Measurements from ENCODE around the gene ACACA.

Gene ACACA

DNA sequence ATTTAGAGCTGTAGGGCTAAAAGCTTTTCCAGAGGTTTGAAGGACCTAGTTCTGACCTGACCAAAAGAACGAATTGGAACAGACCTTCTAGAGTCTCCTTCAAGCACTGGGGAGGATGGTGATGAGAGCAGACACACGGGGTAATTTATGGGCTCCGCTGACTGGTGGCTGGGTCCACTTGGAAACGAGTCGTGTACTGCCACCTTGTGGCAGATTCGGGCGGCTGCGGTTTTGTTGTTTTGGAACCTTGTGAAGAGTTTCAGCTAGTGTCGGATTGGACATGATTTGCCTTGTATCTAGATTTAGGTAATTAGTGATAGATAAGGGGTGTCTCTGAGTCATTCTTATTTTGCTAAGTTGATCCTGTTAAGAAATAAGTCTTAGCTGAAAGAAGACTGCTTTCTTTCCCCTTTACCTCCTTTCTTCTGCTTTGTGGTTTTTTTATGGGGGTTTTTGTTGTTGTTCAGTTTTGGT, 359.0 kb downstream of the ACACA start:
- Histone ChIP-seq H3K4me3 (ENCODE audit: low read depth, low read length) (no peak overlapping the region), H3K27ac (ENCODE audit: extremely low read depth, low read depth, low read length) (no peak overlapping the region), H3K9me3 (ENCODE audit: control insufficient read depth, insufficient read depth, low read depth, low read length) (no peaks in the 10 kb centered on the region), H3K4me1 (ENCODE audit: control insufficient read depth, insufficient read depth, low read length) (peaks cover 20% of the 10 kb centered on the region; the same call in 1 of the 2 replicates), H3K36me3 (ENCODE audit: control insufficient read depth in 2 of 2, insufficient read depth in 1 of 2, low read length in 2 of 2) (peaks cover 0 to 34% of the 10 kb centered on the region in 2 experiments; a peak in 2 of 3 replicates)
- ChIA-PET CTCF (interaction anchor here (0.6 to 5.2 kb wide), 86 partner anchors 9 to 552 kb away, joined by 3 to 84 read pairs (median 4); partner anchors contain the start of genes AATF, LHX1 and MRM1), POLR2A (interaction anchor here (0.5 to 2.7 kb wide), 3 partner anchors 13 to 558 kb away, joined by 3 to 16 read pairs (median 9); partner anchors contain the start of gene LHX1)
- TF ChIP-seq ZNF394 (tag by site-specific recombination; IDR thresholded peaks at IDR 0.05; ENCODE audit: borderline replicate concordance) (0 out of 2 replicates have a peak, but pooled peaks have one; percentile 26), ZNF558 (tag by site-specific recombination; IDR thresholded peaks at IDR 0.05) (no peak), KLF17 (tag by site-specific recombination; IDR thresholded peaks at IDR 0.05) (peak; percentile 46; the same call in 1 of the 2 replicates), ZNF37A (tag by site-specific recombination; IDR thresholded peaks at IDR 0.05) (no peak), ZFP69B (tag by site-specific recombination; IDR thresholded peaks at IDR 0.05) (peak; percentile 84; the same call in 1 of the 2 replicates), ZNF692 (tag by site-specific recombination; IDR thresholded peaks at IDR 0.05) (peak; percentile 92), PATZ1 (tag by site-specific recombination; IDR thresholded peaks at IDR 0.05) (peak; percentile 32; the same call in 1 of the 2 replicates), ZNF513 (tag by site-specific recombination; IDR thresholded peaks at IDR 0.05) (peak; percentile 81), ZSCAN30 (tag by site-specific recombination; IDR thresholded peaks at IDR 0.05) (0 out of 2 replicates have a peak, but pooled peaks have one; percentile 47), GLIS1 (tag by site-specific recombination; IDR thresholded peaks at IDR 0.05) (peak; percentile 31; the same call in 1 of the 2 replicates), ZNF248 (tag by site-specific recombination; IDR thresholded peaks at IDR 0.05) (no peak), WT1 (tag by site-specific recombination; IDR thresholded peaks at IDR 0.05) (peak; percentile 84), ZBTB17 (tag by site-specific recombination; IDR thresholded peaks at IDR 0.05) (peak; percentile 63; the same call in 1 of the 2 replicates), ZNF670 (tag by site-specific recombination; IDR thresholded peaks at IDR 0.05; ENCODE audit: low read depth) (no peak), ZNF2 (tag by site-specific recombination; IDR thresholded peaks at IDR 0.05) (peak; percentile 67; the same call in 1 of the 2 replicates), ZNF426 (tag by site-specific recombination; IDR thresholded peaks at IDR 0.05) (no peak), MEIS1 (CRISPR knock-in tag; IDR thresholded peaks at IDR 0.05; ENCODE audit: borderline replicate concordance) (peak; percentile 94), ZNF561 (tag by site-specific recombination; IDR thresholded peaks at IDR 0.05; ENCODE audit: borderline replicate concordance) (peak; percentile 53; the same call in 1 of the 2 replicates), ZNF501 (tag by site-specific recombination; IDR thresholded peaks at IDR 0.05) (0 out of 2 replicates have a peak, but pooled peaks have one; percentile 55), ZNF629 (tag by site-specific recombination; IDR thresholded peaks at IDR 0.05) (peak; percentile 28; the same call in 1 of the 2 replicates), ZBTB49 (tag by site-specific recombination; IDR thresholded peaks at IDR 0.05; ENCODE audit: low read depth) (no peak), ZNF239 (tag by site-specific recombination; IDR thresholded peaks at IDR 0.05) (no peak), ZNF366 (tag by site-specific recombination; conservative IDR thresholded peaks at IDR 0.05) (no peak), RBAK (tag by site-specific recombination; IDR thresholded peaks at IDR 0.05) (no peak)
- TF ChIP-seq, protein P1, sequence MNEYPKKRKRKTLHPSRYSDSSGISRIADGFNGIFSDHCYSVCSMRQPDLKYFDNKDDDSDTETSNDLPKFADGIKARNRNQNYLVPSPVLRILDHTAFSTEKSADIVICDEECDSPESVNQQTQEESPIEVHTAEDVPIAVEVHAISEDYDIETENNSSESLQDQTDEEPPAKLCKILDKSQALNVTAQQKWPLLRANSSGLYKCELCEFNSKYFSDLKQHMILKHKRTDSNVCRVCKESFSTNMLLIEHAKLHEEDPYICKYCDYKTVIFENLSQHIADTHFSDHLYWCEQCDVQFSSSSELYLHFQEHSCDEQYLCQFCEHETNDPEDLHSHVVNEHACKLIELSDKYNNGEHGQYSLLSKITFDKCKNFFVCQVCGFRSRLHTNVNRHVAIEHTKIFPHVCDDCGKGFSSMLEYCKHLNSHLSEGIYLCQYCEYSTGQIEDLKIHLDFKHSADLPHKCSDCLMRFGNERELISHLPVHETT (tag by site-specific recombination; IDR thresholded peaks at IDR 0.05) = 0 out of 2 replicates have a peak, but pooled peaks have one; percentile 17
- TF ChIP-seq, protein P2, sequence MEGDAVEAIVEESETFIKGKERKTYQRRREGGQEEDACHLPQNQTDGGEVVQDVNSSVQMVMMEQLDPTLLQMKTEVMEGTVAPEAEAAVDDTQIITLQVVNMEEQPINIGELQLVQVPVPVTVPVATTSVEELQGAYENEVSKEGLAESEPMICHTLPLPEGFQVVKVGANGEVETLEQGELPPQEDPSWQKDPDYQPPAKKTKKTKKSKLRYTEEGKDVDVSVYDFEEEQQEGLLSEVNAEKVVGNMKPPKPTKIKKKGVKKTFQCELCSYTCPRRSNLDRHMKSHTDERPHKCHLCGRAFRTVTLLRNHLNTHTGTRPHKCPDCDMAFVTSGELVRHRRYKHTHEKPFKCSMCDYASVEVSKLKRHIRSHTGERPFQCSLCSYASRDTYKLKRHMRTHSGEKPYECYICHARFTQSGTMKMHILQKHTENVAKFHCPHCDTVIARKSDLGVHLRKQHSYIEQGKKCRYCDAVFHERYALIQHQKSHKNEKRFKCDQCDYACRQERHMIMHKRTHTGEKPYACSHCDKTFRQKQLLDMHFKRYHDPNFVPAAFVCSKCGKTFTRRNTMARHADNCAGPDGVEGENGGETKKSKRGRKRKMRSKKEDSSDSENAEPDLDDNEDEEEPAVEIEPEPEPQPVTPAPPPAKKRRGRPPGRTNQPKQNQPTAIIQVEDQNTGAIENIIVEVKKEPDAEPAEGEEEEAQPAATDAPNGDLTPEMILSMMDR (tag by site-specific recombination; IDR thresholded peaks at IDR 0.05) = peak; percentile 78

All from HEK293 (cell line).